Fibroblast of the aortic adventitia (primary cell): ENCODE measurements around the gene TOMM40L. TPM values are rescaled to one million over a fixed set of nuclear protein-coding genes. Genes with fewer than 3 reads are reported as not detected.

Experiments
- DNase-seq: peaks from one replicate; pipeline ENCODE4 v3.0.0-alpha.2; 2010; ENCODE audit warnings: low read depth
- H3K4me3 ChIP-seq: 2 replicates; pipeline ENCODE4 v1.5.1; 2011; ENCODE audit warnings: low read depth, mild to moderate bottlenecking, control low read depth, low read length, moderate library complexity
- CTCF ChIP-seq: IDR thresholded peaks from 2 replicates; pipeline ENCODE4 v1.5.1; 2011; ENCODE audit warnings: mild to moderate bottlenecking, low read length, control low read depth, inconsistent platforms; ENCODE audit not compliant: insufficient read depth
- total RNA-seq: library from RNA; depleted of rRNA; stranded (reverse); fragments of >200 nt; gene quantifications from 2 replicates; pipeline ENCODE4 v1.2.3, GENCODE V29; 2012; ENCODE audit warnings: low replicate concordance

Gene TOMM40L
- total RNA-seq, 1 donor: 9.1 TPM

DNA sequence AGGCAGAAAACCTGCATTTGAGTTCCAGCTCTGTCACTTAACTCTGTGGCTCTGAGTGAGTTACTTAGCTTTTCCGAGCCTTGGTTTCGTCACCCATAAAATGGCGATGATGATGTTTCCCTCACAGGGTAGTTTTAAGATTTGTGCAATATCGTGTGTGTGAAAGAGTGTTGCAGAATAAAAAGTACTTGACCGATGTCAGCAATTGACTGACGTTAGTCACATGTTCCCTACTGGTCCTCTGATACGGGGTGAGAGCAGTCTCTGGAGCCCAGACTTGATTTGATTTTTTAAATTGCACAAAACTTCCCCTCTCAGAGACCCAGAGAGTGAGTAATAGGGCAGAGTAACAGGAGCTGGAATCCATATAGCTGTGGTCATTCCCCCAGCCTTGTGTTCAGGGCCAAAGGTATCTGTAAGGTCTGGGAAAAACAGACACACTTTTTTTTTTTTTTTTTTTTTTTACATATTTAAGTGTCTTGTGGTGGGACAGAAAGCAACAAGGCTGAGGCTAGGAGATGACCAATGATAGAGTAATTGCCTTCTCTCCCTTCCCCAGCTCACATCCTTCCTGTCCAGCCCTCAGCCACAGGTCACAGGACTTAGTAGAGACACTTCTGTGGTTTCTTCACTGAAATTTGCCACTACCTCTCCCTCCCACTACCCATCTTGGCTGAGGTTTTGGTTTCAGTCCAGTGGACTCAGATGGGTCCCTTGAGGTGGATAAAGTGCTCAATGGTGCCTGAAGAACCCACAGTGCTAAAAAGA lies 8.7 kb upstream of the TOMM40L start:
- no peak overlapping the region for H3K4me3 ChIP-seq
- DNase-seq: peak; percentile 71
- TF ChIP-seq CTCF: no peak

- H3K4me3 ChIP-seq: no peak overlapping the region
- DNase-seq: no peak
- TF ChIP-seq CTCF: no peak
Observed at GRCh38 chr1:161217831-161218230, 8.0 kb upstream of the TOMM40L start.

DNA sequence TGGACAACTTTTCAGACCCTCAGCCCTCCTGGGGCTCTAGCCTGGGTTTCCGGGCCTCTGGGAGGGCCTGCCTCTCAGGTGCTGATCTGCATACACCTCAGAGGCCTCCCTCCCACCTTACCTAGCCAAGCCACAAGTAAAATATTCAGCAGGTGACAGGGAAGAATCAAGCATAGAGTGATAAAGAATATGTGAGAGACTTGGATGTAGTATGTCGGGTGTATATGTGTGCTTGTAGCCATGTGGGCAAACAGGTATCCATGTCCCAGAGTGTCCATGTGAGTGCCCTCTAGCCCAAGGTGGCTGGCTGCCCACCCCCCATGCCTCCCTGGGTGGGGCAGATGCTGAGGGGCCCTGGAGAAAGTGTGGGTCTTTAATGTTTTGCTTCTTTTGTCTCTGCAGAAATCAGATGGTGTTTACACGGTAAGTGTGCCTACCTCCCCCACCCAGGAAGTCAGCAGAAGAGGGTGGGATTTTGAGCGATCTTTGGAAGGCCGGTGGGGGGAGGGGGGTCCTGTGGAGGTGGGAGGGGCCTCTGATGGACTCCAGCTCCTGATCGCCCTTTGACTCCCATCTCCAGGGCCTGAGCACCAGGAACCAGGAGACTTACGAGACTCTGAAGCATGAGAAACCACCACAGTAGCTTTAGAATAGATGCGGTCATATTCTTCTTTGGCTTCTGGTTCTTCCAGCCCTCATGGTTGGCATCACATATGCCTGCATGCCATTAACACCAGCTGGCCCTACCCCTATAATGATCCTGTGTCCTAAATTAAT lies 7.4 kb upstream of the TOMM40L start:
- TF ChIP-seq CTCF: no peak
- no peak overlapping the region for H3K4me3 ChIP-seq
- no peak for DNase-seq

GRCh38 chr1:161219078-161219892 lies 6.6 kb upstream of the TOMM40L start:
- no peak for DNase-seq
- H3K4me3 ChIP-seq: no peak overlapping the region
- no peak for TF ChIP-seq CTCF

- no peak overlapping the region for H3K4me3 ChIP-seq
- TF ChIP-seq CTCF: no peak
- DNase-seq: no peak
Observed at GRCh38 chr1:161220002-161220401, 5.9 kb upstream of the TOMM40L start.

DNA sequence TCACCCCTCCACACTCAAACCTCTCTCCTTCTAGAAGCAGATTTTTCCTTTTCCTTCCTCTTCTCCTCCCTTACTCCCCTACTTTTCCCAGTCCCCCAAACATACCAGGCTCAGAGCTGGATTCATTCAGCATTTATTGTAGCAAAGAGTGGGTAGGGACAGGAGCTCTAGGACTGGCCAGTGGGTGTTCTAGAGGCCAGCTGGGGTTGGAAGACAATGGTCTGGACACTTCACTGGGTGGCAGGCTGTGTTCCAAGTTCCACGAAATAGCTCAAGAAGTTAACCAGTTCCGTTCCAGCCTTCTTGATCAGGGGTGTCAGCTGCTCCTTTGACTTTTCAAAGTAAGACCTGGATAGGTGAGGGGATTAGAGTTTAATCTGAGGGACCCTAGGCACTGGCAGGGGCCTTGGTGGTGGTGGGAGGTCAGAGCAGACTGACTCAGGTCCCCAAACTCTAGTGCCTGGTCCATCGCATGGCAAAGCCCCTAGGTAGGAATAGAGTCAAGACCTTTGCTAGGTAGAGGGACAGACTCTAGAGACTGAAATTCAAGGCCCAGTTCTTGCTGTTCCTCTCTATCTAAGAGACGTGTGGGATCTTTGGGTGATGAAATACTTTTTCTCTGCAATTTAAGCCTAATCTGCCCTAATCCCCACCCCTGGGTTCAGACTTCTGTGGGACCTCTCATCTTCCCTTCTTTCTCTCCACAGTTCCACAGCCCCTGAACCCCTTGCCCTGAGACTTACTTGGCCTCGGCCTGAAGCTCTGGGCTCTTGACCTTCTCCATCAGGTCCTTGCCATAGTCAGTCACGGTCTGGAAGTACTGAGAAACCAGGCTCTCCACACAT lies 3.5 kb upstream of the TOMM40L start:
- no peak for DNase-seq
- no peak overlapping the region for H3K4me3 ChIP-seq
- no peak for TF ChIP-seq CTCF
